GM12865 (cell line): ENCODE data around the gene CSF2.
"Not testable (repeated sequence)": the region's sequence is repeated elsewhere in the genome, so short reads cannot be mapped to it uniquely, and the experiment has no call there.

Experiments used
- DNase-seq: peaks from one replicate; pipeline ENCODE4 v3.0.0; 2010; ENCODE audit warnings: low read depth
- H3K4me3 ChIP-seq: 2 replicates; pipeline ENCODE4 v1.5.1; 2011; ENCODE audit warnings: mild to moderate bottlenecking, low read depth, low read length, control low read depth
- TF ChIP-seq, protein P1 (sequence below): IDR thresholded peaks from 2 replicates; pipeline ENCODE4 v1.5.1; 2011; ENCODE audit warnings: low read length, control low read depth, low read depth, inconsistent platforms; ENCODE audit not compliant: insufficient read depth; ENCODE audit errors: missing control alignments

CSF2 gene

DNA sequence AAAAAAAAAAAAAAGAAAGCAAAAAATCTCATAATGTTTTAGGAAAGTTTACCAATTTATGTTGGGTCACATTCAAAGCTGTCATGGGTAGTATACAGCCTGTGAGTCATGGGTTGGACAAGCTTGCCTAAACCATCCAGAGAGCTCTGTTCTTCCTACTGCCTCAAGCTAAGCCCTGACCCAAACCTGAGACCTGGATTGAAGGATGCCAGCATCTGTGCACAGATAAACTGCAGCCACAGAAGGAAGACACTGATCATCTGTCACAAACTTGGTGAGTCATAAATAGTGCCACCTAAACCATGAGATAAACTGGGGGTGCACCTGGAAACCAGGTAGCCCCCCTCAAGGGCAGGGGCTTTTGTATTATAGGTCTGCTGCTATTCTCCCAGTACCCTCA lies 31.0 kb downstream of the CSF2 start:
- DNase-seq = no peak
- TF ChIP-seq, protein P1, sequence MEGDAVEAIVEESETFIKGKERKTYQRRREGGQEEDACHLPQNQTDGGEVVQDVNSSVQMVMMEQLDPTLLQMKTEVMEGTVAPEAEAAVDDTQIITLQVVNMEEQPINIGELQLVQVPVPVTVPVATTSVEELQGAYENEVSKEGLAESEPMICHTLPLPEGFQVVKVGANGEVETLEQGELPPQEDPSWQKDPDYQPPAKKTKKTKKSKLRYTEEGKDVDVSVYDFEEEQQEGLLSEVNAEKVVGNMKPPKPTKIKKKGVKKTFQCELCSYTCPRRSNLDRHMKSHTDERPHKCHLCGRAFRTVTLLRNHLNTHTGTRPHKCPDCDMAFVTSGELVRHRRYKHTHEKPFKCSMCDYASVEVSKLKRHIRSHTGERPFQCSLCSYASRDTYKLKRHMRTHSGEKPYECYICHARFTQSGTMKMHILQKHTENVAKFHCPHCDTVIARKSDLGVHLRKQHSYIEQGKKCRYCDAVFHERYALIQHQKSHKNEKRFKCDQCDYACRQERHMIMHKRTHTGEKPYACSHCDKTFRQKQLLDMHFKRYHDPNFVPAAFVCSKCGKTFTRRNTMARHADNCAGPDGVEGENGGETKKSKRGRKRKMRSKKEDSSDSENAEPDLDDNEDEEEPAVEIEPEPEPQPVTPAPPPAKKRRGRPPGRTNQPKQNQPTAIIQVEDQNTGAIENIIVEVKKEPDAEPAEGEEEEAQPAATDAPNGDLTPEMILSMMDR = no peak
- no peak overlapping the region for H3K4me3 ChIP-seq

DNA sequence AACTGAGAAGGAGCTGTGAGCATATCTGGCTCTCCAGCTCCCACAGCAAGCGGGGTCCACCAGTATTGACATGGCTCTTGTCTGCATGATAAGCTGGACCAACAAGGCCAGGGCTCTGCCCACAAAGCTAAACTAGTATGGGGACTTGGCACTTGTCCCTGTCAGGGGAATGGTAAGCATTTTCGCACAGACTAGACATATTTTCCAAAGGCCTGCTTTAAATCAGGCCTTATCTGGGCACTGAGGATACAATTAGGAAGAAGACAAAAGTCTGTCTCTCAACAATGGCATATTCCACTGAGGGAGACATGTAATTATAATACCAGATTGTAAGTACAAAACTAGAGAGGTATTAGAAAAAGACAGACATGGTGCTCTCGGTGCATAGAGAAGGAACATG lies 32.1 kb downstream of the CSF2 start:
- TF ChIP-seq, protein P1 = no peak
- H3K4me3 ChIP-seq = no peak overlapping the region
- no peak for DNase-seq

DNA sequence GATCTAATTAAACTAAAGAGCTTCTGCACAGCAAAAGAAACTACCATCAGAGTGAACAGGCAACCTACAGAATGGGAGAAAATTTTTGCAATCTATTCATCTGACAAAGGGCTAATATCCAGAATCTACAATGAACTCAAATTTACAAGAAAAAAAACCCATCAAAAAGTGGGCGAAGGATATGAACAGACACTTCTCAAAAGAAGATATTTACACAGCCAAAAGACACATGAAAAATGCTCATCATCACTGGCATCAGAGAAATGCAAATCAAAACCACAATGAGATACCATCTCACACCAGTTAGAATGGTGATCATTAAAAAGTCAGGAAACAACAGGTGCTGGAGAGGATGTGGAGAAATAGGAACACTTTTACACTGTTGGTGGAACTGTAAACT lies 34.9 kb downstream of the CSF2 start:
- not testable (repeated sequence) for H3K4me3 ChIP-seq, DNase-seq

DNA sequence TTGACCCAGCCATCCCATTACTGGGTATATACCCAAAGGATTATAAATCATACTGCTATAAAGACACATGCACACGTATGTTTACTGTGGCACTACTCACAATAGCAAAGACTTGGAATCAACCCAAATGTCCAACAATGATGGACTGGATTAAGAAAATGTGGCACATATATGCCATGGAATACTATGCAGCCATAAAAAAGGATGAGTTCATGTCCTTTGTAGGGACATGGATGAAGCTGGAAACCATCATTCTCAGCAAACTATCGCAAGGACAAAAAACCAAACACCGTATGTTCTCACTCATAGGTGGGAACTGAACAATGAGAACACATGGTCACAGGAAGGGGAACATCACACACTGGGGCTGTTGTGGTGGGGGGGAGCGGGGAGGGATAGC lies 35.4 kb downstream of the CSF2 start:
- H3K4me3 ChIP-seq, DNase-seq: not testable (repeated sequence)

DNA sequence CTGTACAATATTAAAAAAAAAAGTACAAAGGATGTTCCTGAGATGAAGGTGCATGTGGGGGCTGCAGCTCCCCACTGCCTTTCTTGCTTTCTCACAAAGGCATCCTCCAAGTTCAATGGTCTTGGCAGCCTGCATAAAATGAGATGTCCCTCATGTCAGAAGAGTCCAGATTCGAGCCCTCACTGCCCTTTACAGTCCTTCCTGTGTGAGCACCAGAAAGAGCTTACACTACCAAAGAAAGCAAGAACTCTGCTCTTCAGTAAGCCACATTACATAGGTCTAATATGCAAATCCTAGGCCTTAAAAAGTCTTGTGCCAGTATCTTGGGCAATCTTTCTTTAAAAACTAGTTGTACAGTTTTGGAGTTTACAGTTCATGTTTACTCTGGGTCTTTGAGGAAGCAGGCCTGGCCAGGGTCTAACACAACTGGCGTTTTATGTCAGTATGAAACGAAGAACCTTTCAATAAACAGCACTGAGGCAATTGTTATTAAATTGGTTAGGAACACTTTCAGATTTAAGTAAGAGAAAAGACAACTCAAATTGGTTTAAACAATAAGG lies 36.0 kb downstream of the CSF2 start:
- DNase-seq = no peak
- TF ChIP-seq, protein P1 = no peak
- H3K4me3 ChIP-seq = no peak overlapping the region

DNA sequence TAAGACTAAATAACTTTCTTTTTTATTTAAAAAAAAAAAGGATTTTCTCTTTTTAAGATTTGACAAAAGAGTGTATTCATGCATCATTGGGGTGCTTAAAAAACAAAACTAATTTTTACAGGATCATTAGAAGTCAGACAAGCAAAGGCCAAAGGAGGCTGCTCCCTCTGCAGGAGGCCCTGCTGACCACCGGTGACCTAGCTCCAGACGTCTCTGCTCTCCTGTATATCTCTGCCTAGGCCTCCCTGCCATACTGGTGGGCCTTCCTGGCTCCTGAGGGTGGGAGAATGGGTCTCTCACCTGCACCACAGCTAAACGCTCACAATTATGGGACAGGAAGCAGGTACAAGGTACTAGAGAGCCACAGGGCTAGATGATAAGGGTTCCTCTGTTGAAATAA lies 36.6 kb downstream of the CSF2 start:
- TF ChIP-seq, protein P1 = no peak
- no peak overlapping the region for H3K4me3 ChIP-seq

DNA sequence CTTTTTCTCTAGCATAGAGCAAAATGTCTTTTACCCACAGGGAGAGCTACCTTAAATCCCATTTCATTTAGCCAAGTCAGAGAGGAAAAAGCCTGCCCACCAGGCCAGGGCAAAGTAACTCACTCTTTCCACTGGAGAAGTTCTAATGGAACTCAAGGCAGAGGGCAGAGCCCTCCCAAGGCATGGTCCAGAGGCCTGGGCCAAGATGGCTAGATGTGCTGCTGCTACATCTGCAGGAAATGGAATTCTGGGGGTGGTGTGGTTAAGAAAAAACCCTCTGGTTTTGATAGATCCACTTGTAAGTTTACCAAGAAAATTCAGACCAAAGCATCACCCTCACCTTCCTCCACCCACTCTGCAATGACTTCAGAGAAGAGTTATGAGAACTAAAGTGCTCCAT lies 37.3 kb downstream of the CSF2 start:
- TF ChIP-seq, protein P1 = no peak
- no peak overlapping the region for H3K4me3 ChIP-seq
- no peak for DNase-seq

More for the DNA sequence above, 36.6 kb downstream of the CSF2 start:
- no peak for DNase-seq

DNA sequence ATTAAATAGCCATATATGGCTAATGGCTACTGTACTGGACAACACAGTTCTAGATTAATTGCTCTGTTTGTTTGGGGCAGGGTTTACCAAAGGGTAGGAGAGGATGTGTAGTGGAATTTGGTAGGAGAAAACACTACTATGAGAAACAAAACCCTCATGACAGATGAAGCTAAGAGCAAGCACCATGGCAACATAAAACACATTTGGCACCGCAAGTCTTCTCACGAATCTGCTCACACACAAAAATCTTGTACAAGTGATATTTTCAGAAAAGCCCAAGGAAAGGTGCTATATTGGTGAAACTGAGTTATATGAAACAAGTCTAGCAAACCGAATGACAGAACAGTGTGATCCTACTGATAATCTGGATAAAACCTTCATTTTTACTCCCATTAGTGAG lies 38.5 kb downstream of the CSF2 start:
- H3K4me3 ChIP-seq = no peak overlapping the region
- DNase-seq = no peak
- TF ChIP-seq, protein P1 = no peak
